Smooth muscle cell (in vitro differentiated cells): ENCODE measurements around the gene PPP2R2D. TPM values are rescaled to one million over a fixed set of nuclear protein-coding genes. Genes with fewer than 3 reads are reported as not detected.

ENCODE experiments used
- DNase-seq: peaks from one replicate; lab custom pipeline; 2025; ENCODE audit not compliant: unreplicated experiment; lab: John Stamatoyannopoulos, UW
- H2AFZ ChIP-seq: fragments of 200-600 bp; sonication (generic); 2 replicates; pipeline ENCODE4 v1.6.0; 2016; ENCODE audit warnings: antibody characterized with exemption, low read depth, mild to moderate bottlenecking
- H3F3A ChIP-seq: fragments of 200-600 bp; sonication (generic); 2 replicates; pipeline ENCODE4 v1.6.0; 2017; ENCODE audit warnings: antibody characterized with exemption, low read depth
- H3K27ac ChIP-seq: fragments of 200-600 bp; sonication (generic); 2 replicates; pipeline ENCODE4 v1.5.1; 2016; ENCODE audit warnings: low read depth, mild to moderate bottlenecking
- H3K27me3 ChIP-seq: fragments of 200-600 bp; sonication (generic); 2 replicates; pipeline ENCODE4 v1.6.1; 2016; ENCODE audit warnings: low read depth, mild to moderate bottlenecking
- H3K36me3 ChIP-seq: fragments of 200-600 bp; sonication (generic); 2 replicates; pipeline ENCODE4 v1.5.1; 2016; ENCODE audit warnings: low read depth
- H3K4me1 ChIP-seq: fragments of 200-600 bp; sonication (generic); 2 replicates; pipeline ENCODE4 v1.5.1; 2016; ENCODE audit warnings: low read depth
- H3K4me2 ChIP-seq: fragments of 200-600 bp; sonication (generic); 2 replicates; pipeline ENCODE4 v1.6.0; 2016; ENCODE audit warnings: mild to moderate bottlenecking
- H3K4me3 ChIP-seq: fragments of 200-600 bp; sonication (generic); 2 replicates; pipeline ENCODE4 v1.5.1; 2016; ENCODE audit warnings: mild to moderate bottlenecking
- H3K79me2 ChIP-seq: fragments of 200-600 bp; sonication (generic); 2 replicates; pipeline ENCODE4 v1.6.0; 2016; ENCODE audit warnings: low read depth, mild to moderate bottlenecking
- H3K9ac ChIP-seq: fragments of 200-600 bp; sonication (generic); 2 replicates; pipeline ENCODE4 v1.6.0; 2016; ENCODE audit warnings: low read depth
- H3K9me3 ChIP-seq: fragments of 200-600 bp; sonication (generic); replicated peaks from 2 replicates; pipeline ENCODE4 v1.5.1; 2016; ENCODE audit warnings: low read depth
- H4K20me1 ChIP-seq: fragments of 200-600 bp; sonication (generic); 2 replicates; pipeline ENCODE4 v1.6.0; 2016; ENCODE audit warnings: low read depth
- WGBS: methylation state at CpG from one replicate; pipeline ENCODE4 v1.1.7; 2016; ENCODE audit warnings: low lambda C conversion rate; 5-methylcytosine and 5-hydroxymethylcytosine counted together
- polyA plus RNA-seq: library from polyadenylated mRNA; unstranded; fragments of >200 nt; fragmentation: Nextera tagmentation; extraction: Ambion mirVana; gene quantifications from 2 replicates; pipeline ENCODE4 v1.2.1, GENCODE V29; 2016
- total RNA-seq: library from RNA; depleted of rRNA; stranded (reverse); fragments of >200 nt; gene quantifications from 2 replicates; pipeline ENCODE4 v1.2.3, GENCODE V29; 2014
- TF ChIP-seq, protein P1 (sequence below): fragments of 200-600 bp; sonication (generic); IDR thresholded peaks from 2 replicates; pipeline ENCODE4 v1.5.1; 2017; ENCODE audit warnings: borderline replicate concordance, mild to moderate bottlenecking, antibody characterized with exemption; ENCODE audit not compliant: insufficient read depth, poor library complexity, severe bottlenecking

Gene PPP2R2D
- total and polyA plus RNA-seq, 2 experiments from 2014 or later: 22.5 to 27.1 TPM

GRCh38 chr10:131898713-131899112, 2.1 kb upstream of the PPP2R2D start:
- TF ChIP-seq, protein P1, sequence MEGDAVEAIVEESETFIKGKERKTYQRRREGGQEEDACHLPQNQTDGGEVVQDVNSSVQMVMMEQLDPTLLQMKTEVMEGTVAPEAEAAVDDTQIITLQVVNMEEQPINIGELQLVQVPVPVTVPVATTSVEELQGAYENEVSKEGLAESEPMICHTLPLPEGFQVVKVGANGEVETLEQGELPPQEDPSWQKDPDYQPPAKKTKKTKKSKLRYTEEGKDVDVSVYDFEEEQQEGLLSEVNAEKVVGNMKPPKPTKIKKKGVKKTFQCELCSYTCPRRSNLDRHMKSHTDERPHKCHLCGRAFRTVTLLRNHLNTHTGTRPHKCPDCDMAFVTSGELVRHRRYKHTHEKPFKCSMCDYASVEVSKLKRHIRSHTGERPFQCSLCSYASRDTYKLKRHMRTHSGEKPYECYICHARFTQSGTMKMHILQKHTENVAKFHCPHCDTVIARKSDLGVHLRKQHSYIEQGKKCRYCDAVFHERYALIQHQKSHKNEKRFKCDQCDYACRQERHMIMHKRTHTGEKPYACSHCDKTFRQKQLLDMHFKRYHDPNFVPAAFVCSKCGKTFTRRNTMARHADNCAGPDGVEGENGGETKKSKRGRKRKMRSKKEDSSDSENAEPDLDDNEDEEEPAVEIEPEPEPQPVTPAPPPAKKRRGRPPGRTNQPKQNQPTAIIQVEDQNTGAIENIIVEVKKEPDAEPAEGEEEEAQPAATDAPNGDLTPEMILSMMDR: no peak
- Histone ChIP-seq H3K9ac (no peak overlapping the region), H3K27ac (no peak overlapping the region), H3K4me1 (peaks cover 10% of the 10 kb centered on the region), H3K79me2 (peaks cover 27% of the 10 kb centered on the region), H2AFZ (no peak overlapping the region), H4K20me1 (peaks cover 21% of the 10 kb centered on the region), H3K27me3 (no peaks in the 10 kb centered on the region), H3K4me3 (no peak overlapping the region), H3F3A (no peaks in the 10 kb centered on the region), H3K4me2 (no peak overlapping the region), H3K9me3 (no peaks in the 10 kb centered on the region), H3K36me3 (no peaks in the 10 kb centered on the region)
- 86% methylated on average over 5 of the region's 5 CpGs for WGBS
- DNase-seq: no peak

- Histone ChIP-seq H3K4me3 (no peak overlapping the region), H2AFZ (no peak overlapping the region), H3K4me2 (no peak overlapping the region), H3F3A (no peaks in the 10 kb centered on the region), H3K36me3 (no peaks in the 10 kb centered on the region), H3K79me2 (peaks cover 32% of the 10 kb centered on the region), H3K4me1 (peaks cover 10% of the 10 kb centered on the region), H4K20me1 (peaks cover 26% of the 10 kb centered on the region), H3K9me3 (no peaks in the 10 kb centered on the region), H3K27me3 (no peaks in the 10 kb centered on the region), H3K9ac (no peak overlapping the region), H3K27ac (no peak overlapping the region)
- 84% methylated on average over 8 of the region's 8 CpGs for WGBS
- DNase-seq: no peak
- TF ChIP-seq, protein P1: no peak
These were observed 1.6 kb upstream of the PPP2R2D start for GRCh38 chr10:131899116-131899690.

DNA sequence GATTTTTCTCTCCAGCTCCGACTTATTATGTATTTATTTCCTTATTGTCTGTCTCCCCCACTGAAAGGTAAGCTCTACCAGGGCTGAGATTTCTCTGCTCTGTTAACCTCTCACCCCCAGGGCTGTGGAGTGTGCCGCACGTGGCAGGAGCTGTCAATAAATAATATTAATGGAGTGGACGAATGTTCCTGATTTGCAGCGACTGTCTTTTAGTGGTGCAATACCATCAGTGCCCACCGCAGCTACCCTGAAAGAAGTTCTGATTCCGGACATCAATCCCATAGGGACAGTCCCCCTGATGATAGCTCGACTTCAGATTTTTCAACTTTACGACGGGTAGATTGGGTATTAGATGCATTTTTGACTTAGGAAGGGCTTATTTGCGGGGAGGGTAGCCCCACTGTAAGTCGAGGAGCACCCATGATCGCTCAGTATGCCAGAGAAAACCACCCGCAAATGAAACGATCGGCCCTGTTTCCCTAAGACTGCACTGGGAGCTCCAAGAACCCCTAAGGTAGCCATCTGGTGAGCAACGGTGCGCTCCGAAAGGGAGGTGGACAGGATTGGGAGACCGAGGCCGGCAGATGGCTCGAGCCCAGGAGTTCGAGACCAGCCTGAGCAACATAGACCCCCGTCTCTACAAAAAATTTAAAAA, 986 bp upstream of the PPP2R2D start:
- no peaks in the 10 kb centered on the region for H3K27me3 ChIP-seq
- 35% methylated on average over 24 of the region's 24 CpGs for WGBS
- H3F3A ChIP-seq: no peaks in the 10 kb centered on the region
- peaks cover 38% of the 10 kb centered on the region for H3K79me2 ChIP-seq
- no peaks in the 10 kb centered on the region for H3K36me3 ChIP-seq
- TF ChIP-seq, protein P1: no peak
- no peak for DNase-seq
- peak overlapping the region; percentile 94 for H2AFZ ChIP-seq
- H4K20me1 ChIP-seq: peaks cover 32% of the 10 kb centered on the region
- no peaks in the 10 kb centered on the region for H3K9me3 ChIP-seq
- no peak overlapping the region for H3K9ac ChIP-seq
- H3K4me2 ChIP-seq: peak overlapping the region; percentile 88
- H3K4me1 ChIP-seq: peaks cover 10% of the 10 kb centered on the region
- H3K27ac ChIP-seq: no peak overlapping the region
- H3K4me3 ChIP-seq: peak overlapping the region; percentile 90
